WI38 (cell line): ENCODE results near the gene FOXO6.

Experiments used
- H3K4me3 ChIP-seq: 2 replicates; pipeline ENCODE4 v1.5.1; 2011; ENCODE audit warnings: low read depth, mild to moderate bottlenecking, control low read depth, low read length
- TF ChIP-seq, protein P1 (sequence below): IDR thresholded peaks from 2 replicates; pipeline ENCODE4 v1.5.1; 2012; ENCODE audit warnings: low read depth, mild to moderate bottlenecking, control low read depth, low read length

FOXO6 gene

GRCh38 chr1:41370225-41370624, 9.0 kb downstream of the FOXO6 start:
- TF ChIP-seq, protein P1, sequence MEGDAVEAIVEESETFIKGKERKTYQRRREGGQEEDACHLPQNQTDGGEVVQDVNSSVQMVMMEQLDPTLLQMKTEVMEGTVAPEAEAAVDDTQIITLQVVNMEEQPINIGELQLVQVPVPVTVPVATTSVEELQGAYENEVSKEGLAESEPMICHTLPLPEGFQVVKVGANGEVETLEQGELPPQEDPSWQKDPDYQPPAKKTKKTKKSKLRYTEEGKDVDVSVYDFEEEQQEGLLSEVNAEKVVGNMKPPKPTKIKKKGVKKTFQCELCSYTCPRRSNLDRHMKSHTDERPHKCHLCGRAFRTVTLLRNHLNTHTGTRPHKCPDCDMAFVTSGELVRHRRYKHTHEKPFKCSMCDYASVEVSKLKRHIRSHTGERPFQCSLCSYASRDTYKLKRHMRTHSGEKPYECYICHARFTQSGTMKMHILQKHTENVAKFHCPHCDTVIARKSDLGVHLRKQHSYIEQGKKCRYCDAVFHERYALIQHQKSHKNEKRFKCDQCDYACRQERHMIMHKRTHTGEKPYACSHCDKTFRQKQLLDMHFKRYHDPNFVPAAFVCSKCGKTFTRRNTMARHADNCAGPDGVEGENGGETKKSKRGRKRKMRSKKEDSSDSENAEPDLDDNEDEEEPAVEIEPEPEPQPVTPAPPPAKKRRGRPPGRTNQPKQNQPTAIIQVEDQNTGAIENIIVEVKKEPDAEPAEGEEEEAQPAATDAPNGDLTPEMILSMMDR, result no peak
- no peak overlapping the region for H3K4me3 ChIP-seq

DNA sequence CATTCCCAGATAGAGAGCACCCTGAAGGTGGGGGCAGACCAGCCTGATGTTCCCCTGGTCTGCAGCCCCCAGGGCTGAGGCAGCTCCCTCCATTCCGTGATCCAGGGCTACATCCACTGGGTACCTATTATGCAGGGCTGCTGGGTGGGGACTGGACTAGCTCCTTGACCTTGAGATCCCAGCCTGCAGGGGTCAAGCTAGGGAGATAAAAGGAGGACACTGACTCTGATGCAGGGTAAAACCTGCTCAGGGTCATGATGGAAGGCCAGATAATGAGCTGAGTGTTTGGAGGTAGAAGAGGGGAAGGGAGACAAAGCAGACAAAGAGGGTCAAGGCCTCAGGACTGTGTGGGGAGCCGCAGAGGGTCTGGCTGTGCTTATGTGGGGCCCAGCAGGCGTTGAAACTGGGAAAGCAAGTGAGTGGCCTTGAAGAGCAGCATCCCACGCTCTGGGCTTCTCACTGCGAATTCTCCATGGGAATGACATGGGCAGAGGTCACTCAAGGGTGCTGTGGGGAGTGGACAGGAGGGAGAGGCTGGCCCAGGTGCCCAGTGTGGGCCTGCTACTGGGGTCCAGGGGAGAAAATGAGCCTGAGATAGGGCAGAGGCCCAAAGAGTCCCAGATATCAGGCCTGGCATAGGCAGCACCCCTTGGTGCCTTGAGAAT, 9.7 kb downstream of the FOXO6 start:
- H3K4me3 ChIP-seq, result no peak overlapping the region
- TF ChIP-seq, protein P1, result no peak

DNA sequence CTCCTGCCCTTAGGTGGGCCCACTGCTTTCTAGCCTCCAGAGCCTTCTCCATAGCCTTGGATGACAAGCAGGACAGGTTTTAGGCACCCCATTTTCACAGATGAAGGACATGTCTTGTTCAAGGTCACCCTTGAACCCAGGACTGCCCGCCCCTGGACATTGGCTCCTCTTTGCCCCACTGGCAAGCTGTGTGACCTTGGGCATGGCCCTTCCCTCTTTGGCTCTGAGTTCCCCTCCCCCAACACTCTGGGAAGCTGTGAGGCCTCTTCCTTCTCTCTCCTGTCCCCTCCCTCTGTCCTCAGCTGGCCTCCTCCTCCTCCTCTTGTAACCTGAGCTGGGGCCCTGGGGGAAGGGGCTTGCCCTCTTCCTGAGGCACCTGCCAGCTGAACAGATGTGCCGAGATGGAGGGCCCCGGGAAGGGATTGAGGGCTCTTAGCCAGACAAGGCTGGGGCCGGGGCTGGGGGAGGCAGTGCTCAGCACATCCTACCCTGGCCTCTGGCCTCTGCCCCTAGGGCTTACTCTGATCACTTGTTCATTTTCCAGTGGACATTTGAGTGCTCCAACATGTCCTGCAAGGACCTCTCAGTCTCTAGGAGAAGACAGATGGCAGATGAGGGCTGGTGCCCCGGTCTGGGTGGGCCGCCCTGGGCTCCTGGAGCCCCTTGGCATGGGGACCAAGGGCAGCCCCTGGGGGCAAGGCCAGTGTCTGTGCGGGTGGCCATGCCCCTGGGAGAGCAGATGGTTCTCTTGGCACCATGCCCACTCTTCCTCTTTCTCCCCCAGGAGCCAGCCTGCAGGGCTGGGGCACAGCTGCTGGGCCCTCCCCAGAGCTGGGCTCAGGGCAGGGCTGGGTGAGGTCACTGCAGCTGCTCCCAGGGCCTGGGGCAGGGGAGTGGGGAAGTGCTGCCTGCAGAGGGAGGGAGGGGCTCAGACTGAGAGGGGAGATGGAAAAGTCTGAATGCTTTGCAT, 10.7 kb downstream of the FOXO6 start:
- H3K4me3 ChIP-seq, result no peak overlapping the region
- TF ChIP-seq, protein P1, result no peak

DNA sequence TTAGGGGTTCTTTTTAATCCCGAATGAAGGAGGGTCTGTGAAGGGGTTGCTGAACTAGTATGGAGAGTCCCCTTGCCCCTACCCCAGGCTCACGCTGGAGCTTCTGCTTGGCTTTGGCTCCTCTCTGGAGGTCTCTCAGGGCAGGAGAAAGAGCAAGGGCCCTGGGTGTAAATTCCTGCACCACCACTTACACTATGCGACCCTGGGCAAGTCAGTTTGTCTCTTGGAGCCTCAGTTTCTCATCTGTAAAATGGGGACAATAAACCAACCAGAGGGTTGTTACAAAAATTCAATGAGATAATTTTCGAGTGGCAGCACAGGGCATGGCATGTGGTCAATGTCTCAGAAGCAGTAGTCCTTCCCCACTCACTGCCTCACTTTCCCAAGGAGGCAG, 11.4 kb downstream of the FOXO6 start:
- TF ChIP-seq, protein P1, result no peak
- H3K4me3 ChIP-seq, result no peak overlapping the region

GRCh38 chr1:41373373-41373772, 12.1 kb downstream of the FOXO6 start:
- TF ChIP-seq, protein P1, result no peak
- H3K4me3 ChIP-seq, result no peak overlapping the region

- TF ChIP-seq, protein P1, result no peak
- no peak overlapping the region for H3K4me3 ChIP-seq
Measured at GRCh38 chr1:41374711-41375110, 13.5 kb downstream of the FOXO6 start.

GRCh38 chr1:41377397-41377796, 16.2 kb downstream of the FOXO6 start:
- TF ChIP-seq, protein P1, result no peak
- H3K4me3 ChIP-seq, result no peak overlapping the region
